Gastrocnemius medialis (tissue), 4 donors: ENCODE data around the gene ADPRH. TPM values are rescaled to one million over a fixed set of nuclear protein-coding genes. Genes with fewer than 3 reads are reported as not detected.
A peak's percentile ranks its signal among the peaks of the same experiment; 100 is the strongest.

Experiments used
- ATAC-seq, 2 donors: fragments of 150-250 bp; one replicate each; pipeline ENCODE4 v1.9.1; 2016
- DNase-seq, 2 donors: peaks; one replicate each; pipeline ENCODE4 v3.0.0-alpha.2; 2019
- H3K27ac ChIP-seq, 4 donors: fragments of 200-600 bp; sonication (generic); 1 replicate in 1 of 4; 2 replicates in 3 of 4; pipeline ENCODE4 v1.5.1; 2016 to 2018; ENCODE audit warnings: mild to moderate bottlenecking in 2 of 4, moderate library complexity in 1 of 4
- H3K27me3 ChIP-seq, 3 donors: fragments of 200-600 bp; sonication (generic) in 2 of 3; 1 replicate in 1 of 3; 2 replicates in 2 of 3; pipeline versions ENCODE4 v1.5.1 to v1.6.0; 2016 to 2019; ENCODE audit warnings: mild to moderate bottlenecking in 1 of 3, moderate library complexity in 1 of 3
- H3K36me3 ChIP-seq, 2 donors: fragments of 200-600 bp; sonication (generic) in 1 of 2; one replicate each; pipeline ENCODE4 v1.5.1; 2017 to 2018
- H3K4me1 ChIP-seq, 2 donors: fragments of 200-600 bp; sonication (generic) in 1 of 2; one replicate each; pipeline ENCODE4 v1.5.1; 2016 to 2017; ENCODE audit warnings: mild to moderate bottlenecking in 2 of 2
- H3K4me3 ChIP-seq, 4 donors: fragments of 200-600 bp; sonication (generic) in 3 of 4; 1 replicate in 1 of 4; 2 replicates in 3 of 4; pipeline ENCODE4 v1.5.1; 2016 to 2019; ENCODE audit warnings: mild to moderate bottlenecking in 2 of 4
- H3K9me3 ChIP-seq, 3 donors: fragments of 200-600 bp; sonication (generic) in 2 of 3; 1 replicate in 1 of 3; 2 replicates in 2 of 3; pipeline ENCODE4 v1.5.1; 2016 to 2019
- CTCF ChIP-seq, 5 experiments: fragments of 450-650 bp in 3 of 5; fragments of 200-600 bp in 2 of 5; sonication (generic) in 2 of 5; IDR thresholded peaks in 4 of 5; conservative IDR thresholded peaks in 1 of 5; 1 replicate in 4 of 5; 2 replicates in 1 of 5; pipeline ENCODE4 v1.5.1; 2016 to 2019; ENCODE audit warnings: antibody characterized with exemption in 5 of 5, mild to moderate bottlenecking in 3 of 5, moderate library complexity in 3 of 5
- POLR2A ChIP-seq, 2 donors: fragments of 450-650 bp; IDR thresholded peaks; one replicate each; pipeline ENCODE4 v1.6.1; 2017; ENCODE audit warnings: antibody characterized with exemption in 2 of 2, mild to moderate bottlenecking in 2 of 2, moderate library complexity in 2 of 2
- in situ Hi-C, 4 donors: fragments of 200-750 bp; cut with MboI; loops; one replicate each; pipeline versions ENCODE4 v1.15.0 to v1.8.0; 2017; ENCODE audit warnings: low sequenced_read_pairs in 4 of 4
- intact Hi-C: fragments of 100-400 bp; cut with DNase I; formaldehyde crosslinking; loops from one replicate; pipeline ENCODE4 v1.15.1; 2023; ENCODE audit warnings: low total_unique reads
- total RNA-seq, 4 donors: library from RNA; depleted of rRNA; stranded (reverse); fragments of >200 nt; gene quantifications; one replicate each; pipeline versions ENCODE4 v1.1.0 to v1.2.3, GENCODE V29; 2016

ADPRH gene
- total RNA-seq, 4 donors from 2014 or later = 8.2 to 15.3 (median 10.3) TPM

DNA sequence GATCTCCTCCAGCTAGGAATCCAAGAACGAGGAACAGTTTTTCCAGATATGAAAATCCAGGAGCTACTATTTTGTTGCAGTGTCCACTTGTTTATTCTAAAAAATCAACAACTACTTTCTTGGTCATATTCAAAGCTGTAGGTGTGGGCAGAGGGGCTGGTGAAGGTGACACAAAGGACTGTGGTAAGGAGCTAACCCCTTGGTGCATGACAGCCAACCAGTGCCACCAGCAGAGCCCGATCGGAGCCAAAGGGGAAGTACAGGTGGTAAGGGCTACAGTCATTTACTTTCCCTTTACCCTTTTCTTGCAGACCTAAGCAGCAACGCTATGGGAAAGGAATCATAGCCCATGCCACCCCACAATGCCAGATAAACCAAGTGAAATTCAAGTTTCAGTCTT, 49.1 kb downstream of the ADPRH start:
- no peaks in the 10 kb centered on the region for H3K36me3 ChIP-seq
- ATAC-seq = no peak
- no peak overlapping the region for H3K4me3 ChIP-seq
- H3K27ac ChIP-seq = peak overlapping the region; percentile 84 to 95 (median 90)
- intact Hi-C loops (no loop called here), in situ Hi-C loops (no loop called here)
- no peak for DNase-seq
- TF ChIP-seq CTCF (IDR thresholded peaks at IDR 0.05 in 4 of 5, conservative IDR thresholded peaks at IDR 0.05 in 1 of 5) = no peak
- no peak for TF ChIP-seq POLR2A (IDR thresholded peaks at IDR 0.05)
- H3K27me3 ChIP-seq = no peaks in the 10 kb centered on the region
- no peaks in the 10 kb centered on the region for H3K9me3 ChIP-seq
- H3K4me1 ChIP-seq = peaks cover 81 to 82% of the 10 kb centered on the region in 2 donors

- Histone ChIP-seq H3K27me3 (no peaks in the 10 kb centered on the region), H3K36me3 (no peaks in the 10 kb centered on the region), H3K4me1 (peaks cover 81 to 82% of the 10 kb centered on the region in 2 donors), H3K27ac (peak overlapping the region; percentile 84 to 95 (median 90)), H3K4me3 (no peak overlapping the region), H3K9me3 (no peaks in the 10 kb centered on the region)
- DNase-seq (no peak), ATAC-seq (no peak)
- in situ Hi-C loops (no loop called here), intact Hi-C loops (no loop called here)
- TF ChIP-seq POLR2A (IDR thresholded peaks at IDR 0.05) = no peak
- TF ChIP-seq CTCF (IDR thresholded peaks at IDR 0.05 in 4 of 5, conservative IDR thresholded peaks at IDR 0.05 in 1 of 5) = no peak
Measured at GRCh38 chr3:119628816-119629445, 49.6 kb downstream of the ADPRH start.

GRCh38 chr3:119630128-119630879, 51.0 kb downstream of the ADPRH start:
- no peaks in the 10 kb centered on the region for H3K27me3 ChIP-seq
- no peaks in the 10 kb centered on the region for H3K36me3 ChIP-seq
- DNase-seq (peak; percentile 76 to 91), ATAC-seq (peak; percentile 92 to 95)
- no peak overlapping the region for H3K4me3 ChIP-seq
- H3K27ac ChIP-seq = peak overlapping the region; percentile 84 to 95 (median 90)
- TF ChIP-seq POLR2A (IDR thresholded peaks at IDR 0.05) = no peak
- TF ChIP-seq CTCF (IDR thresholded peaks at IDR 0.05 in 4 of 5, conservative IDR thresholded peaks at IDR 0.05 in 1 of 5) = peak in 1 of 5 experiments; percentile 8
- in situ Hi-C loops = no loop called here
- H3K4me1 ChIP-seq = peaks cover 75% of the 10 kb centered on the region in 2 donors
- intact Hi-C loops = loop anchor here (2.0 kb wide), 2 partner anchors 30 to 50 kb away; partner anchors contain the start of gene POPDC2
- H3K9me3 ChIP-seq = no peaks in the 10 kb centered on the region

DNA sequence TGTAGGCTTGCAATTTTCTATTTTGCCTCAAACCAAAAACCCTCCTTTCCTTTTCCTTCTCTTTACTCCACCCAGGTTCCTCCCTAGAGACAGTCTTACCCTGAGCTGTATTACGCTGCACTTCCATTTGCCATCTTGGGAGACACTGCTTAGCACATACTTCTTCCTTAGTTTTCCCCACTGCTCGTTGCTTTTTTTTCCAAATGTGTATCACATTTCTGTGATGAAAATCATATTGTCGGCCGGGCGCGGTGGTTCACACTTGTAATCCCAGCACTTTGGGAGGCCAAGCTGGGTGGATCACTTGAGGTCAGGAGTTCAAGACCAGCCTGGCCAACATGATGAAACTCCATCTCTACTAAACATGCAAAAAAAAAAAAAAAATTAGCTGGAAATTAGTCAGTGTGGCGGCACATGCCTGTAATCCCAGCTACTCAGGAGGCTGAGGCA, 51.6 kb downstream of the ADPRH start:
- peak overlapping the region; percentile 84 to 95 (median 90) for H3K27ac ChIP-seq
- no peaks in the 10 kb centered on the region for H3K36me3 ChIP-seq
- peaks cover 74 to 75% of the 10 kb centered on the region in 2 donors for H3K4me1 ChIP-seq
- in situ Hi-C loops (no loop called here), intact Hi-C loops (loop anchor here (2.0 kb wide), 2 partner anchors 30 to 50 kb away; partner anchors contain the start of gene POPDC2)
- no peak overlapping the region for H3K4me3 ChIP-seq
- TF ChIP-seq POLR2A (IDR thresholded peaks at IDR 0.05) (no peak), CTCF (IDR thresholded peaks at IDR 0.05 in 4 of 5, conservative IDR thresholded peaks at IDR 0.05 in 1 of 5) (no peak)
- no peaks in the 10 kb centered on the region for H3K27me3 ChIP-seq
- no peaks in the 10 kb centered on the region for H3K9me3 ChIP-seq
- DNase-seq = peak in 1 of 2 donors; percentile 54
- ATAC-seq = no peak
